IgD-negative memory B cell (primary cell): Measurements from ENCODE around the gene MAGEC2. TPM values are rescaled to one million over a fixed set of nuclear protein-coding genes. Genes with fewer than 3 reads are reported as not detected.

Experiments used
- H3K27ac Mint-ChIP-seq, 3 donors: one replicate each; pipeline ENCODE4 v1.8.0; 2020 to 2022; ENCODE audit warnings: mild to moderate bottlenecking in 3 of 3, mixed read lengths in 3 of 3, moderate library complexity in 1 of 3
- H3K27me3 Mint-ChIP-seq: one replicate; pipeline ENCODE4 v1.8.0; 2021; ENCODE audit warnings: mixed read lengths
- H3K36me3 Mint-ChIP-seq: one replicate; pipeline ENCODE4 v1.8.0; 2020; ENCODE audit warnings: mild to moderate bottlenecking, mixed read lengths
- H3K4me1 Mint-ChIP-seq, 3 donors: one replicate each; pipeline ENCODE4 v1.8.0; 2020 to 2022; ENCODE audit warnings: mixed read lengths in 3 of 3, mild to moderate bottlenecking in 1 of 3
- H3K4me3 Mint-ChIP-seq, 4 donors: one replicate each; pipeline ENCODE4 v1.8.0; 2020 to 2022; ENCODE audit warnings: mild to moderate bottlenecking in 4 of 4, mixed read lengths in 4 of 4, moderate library complexity in 3 of 4
- H3K9me3 Mint-ChIP-seq, 3 donors: one replicate each; pipeline ENCODE4 v1.8.0; 2020 to 2021; ENCODE audit warnings: mixed read lengths in 3 of 3, mild to moderate bottlenecking in 1 of 3
- polyA plus RNA-seq: library from polyadenylated mRNA; unstranded; fragments of 300-500 nt; fragmentation: Illumina TruSeq; gene quantifications from one replicate; pipeline ENCODE4 v1.2.3, GENCODE V29; 2021

The MAGEC2 gene, protein sequence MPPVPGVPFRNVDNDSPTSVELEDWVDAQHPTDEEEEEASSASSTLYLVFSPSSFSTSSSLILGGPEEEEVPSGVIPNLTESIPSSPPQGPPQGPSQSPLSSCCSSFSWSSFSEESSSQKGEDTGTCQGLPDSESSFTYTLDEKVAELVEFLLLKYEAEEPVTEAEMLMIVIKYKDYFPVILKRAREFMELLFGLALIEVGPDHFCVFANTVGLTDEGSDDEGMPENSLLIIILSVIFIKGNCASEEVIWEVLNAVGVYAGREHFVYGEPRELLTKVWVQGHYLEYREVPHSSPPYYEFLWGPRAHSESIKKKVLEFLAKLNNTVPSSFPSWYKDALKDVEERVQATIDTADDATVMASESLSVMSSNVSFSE
- polyA plus RNA-seq, result not detected

GRCh38 chrX:142204522-142205433 is at the start of gene MAGEC2:
Gene MAGEC2, minus strand, starts transcription at chrX:142205290. Its CDS starts 1,303 bp downstream, at chrX:142203987.
- no peaks in the 10 kb centered on the region for H3K27me3 Mint-ChIP-seq
- H3K4me3 Mint-ChIP-seq, result no peak within 1 kb of the TSS
- no peak within 1 kb of the TSS for H3K27ac Mint-ChIP-seq
- no peaks in the 10 kb centered on the region for H3K36me3 Mint-ChIP-seq
- peaks cover 0 to 1% (median 0%) of the 10 kb centered on the region in 3 donors for H3K9me3 Mint-ChIP-seq
- H3K4me1 Mint-ChIP-seq, result no peaks in the 10 kb centered on the region

GRCh38 chrX:142251680-142252079 is 46.6 kb upstream of the MAGEC2 start:
- Mint-ChIP-seq H3K27ac (no peak overlapping the region), H3K4me1 (no peaks in the 10 kb centered on the region), H3K9me3 (peaks cover 2 to 5% (median 3%) of the 10 kb centered on the region in 3 donors), H3K36me3 (no peaks in the 10 kb centered on the region), H3K27me3 (no peaks in the 10 kb centered on the region), H3K4me3 (no peak overlapping the region)

GRCh38 chrX:142251202-142251601 is 46.1 kb upstream of the MAGEC2 start:
- H3K4me1 Mint-ChIP-seq, result no peaks in the 10 kb centered on the region

DNA sequence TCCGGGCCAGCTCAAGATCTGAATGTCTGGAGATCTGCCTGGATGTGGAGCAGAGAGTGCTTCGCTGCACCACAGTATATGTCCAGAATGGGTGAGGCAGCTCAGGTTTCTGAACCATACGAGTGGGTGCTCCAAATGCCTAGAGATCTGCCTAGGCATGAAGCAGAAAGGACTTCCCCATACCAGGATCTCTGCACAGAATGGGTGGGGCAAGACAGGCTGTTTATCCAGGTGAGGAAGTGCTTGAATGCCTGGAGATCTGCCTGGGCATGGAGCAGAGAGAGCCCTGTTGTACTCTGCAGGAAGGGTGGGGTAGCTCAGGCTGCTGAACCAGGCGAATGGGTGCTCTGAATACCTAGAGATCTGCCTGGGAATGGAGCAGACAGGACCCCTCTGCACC is 45.4 kb upstream of the MAGEC2 start:
- Mint-ChIP-seq H3K9me3 (peaks cover 2 to 6% (median 3%) of the 10 kb centered on the region in 3 donors), H3K4me1 (no peaks in the 10 kb centered on the region), H3K27me3 (no peaks in the 10 kb centered on the region), H3K27ac (no peak overlapping the region), H3K4me3 (no peak overlapping the region), H3K36me3 (no peaks in the 10 kb centered on the region)

More at GRCh38 chrX:142251202-142251601, 46.1 kb upstream of the MAGEC2 start:
- no peak overlapping the region for H3K4me3 Mint-ChIP-seq
- H3K9me3 Mint-ChIP-seq, result peaks cover 2 to 5% (median 3%) of the 10 kb centered on the region in 3 donors
- H3K27me3 Mint-ChIP-seq, result no peaks in the 10 kb centered on the region
- H3K36me3 Mint-ChIP-seq, result no peaks in the 10 kb centered on the region
- H3K27ac Mint-ChIP-seq, result no peak overlapping the region

DNA sequence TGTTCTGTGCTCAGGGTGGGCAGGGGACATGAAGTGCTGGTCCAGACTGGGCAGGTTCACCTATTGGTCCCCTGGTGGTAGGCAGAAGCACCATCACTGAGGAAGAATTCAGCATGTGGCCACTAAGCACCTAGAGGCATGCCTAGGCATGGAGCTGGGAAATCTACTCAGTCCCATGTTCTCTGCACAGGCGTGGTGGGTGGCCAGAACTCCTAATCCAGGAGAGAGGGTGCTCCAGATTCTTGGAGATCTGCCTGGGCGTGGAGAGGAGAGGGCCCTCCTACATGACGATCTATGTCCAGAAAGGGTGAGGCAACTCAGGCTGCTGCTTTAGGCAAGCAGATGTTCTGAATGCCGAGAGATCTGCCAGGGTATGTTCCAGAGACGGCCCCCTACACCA is 44.6 kb upstream of the MAGEC2 start:
- peaks cover 2 to 6% (median 3%) of the 10 kb centered on the region in 3 donors for H3K9me3 Mint-ChIP-seq
- no peak overlapping the region for H3K27ac Mint-ChIP-seq
- H3K4me3 Mint-ChIP-seq, result no peak overlapping the region
- no peaks in the 10 kb centered on the region for H3K4me1 Mint-ChIP-seq
- no peaks in the 10 kb centered on the region for H3K27me3 Mint-ChIP-seq
- no peaks in the 10 kb centered on the region for H3K36me3 Mint-ChIP-seq

- Mint-ChIP-seq H3K27me3 (no peaks in the 10 kb centered on the region), H3K36me3 (no peaks in the 10 kb centered on the region), H3K27ac (no peak overlapping the region), H3K4me3 (no peak overlapping the region), H3K4me1 (no peaks in the 10 kb centered on the region), H3K9me3 (peaks cover 0 to 4% (median 3%) of the 10 kb centered on the region in 3 donors)
Measured at GRCh38 chrX:142244568-142244967, 39.5 kb upstream of the MAGEC2 start.

DNA sequence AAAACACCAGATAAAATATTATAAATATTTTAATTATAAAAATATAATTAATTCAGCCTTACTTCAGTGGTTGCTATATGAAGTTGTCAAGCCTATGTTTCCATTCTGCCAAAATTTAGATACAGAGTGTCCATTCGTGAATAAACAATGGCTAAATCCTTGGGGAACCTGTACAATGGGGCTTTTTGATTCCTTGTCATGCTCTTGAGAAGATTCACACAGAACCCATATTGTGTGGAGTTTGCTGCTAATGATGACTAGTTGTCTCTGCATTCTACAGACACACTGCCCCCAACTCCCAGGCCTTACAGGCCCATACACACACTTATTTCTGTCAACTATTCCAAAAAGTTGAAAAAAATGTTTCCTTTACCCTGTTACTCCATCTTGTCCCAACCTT is 33.4 kb upstream of the MAGEC2 start:
- no peak overlapping the region for H3K4me3 Mint-ChIP-seq
- H3K9me3 Mint-ChIP-seq, result peaks cover 3 to 7% (median 4%) of the 10 kb centered on the region in 3 donors
- H3K27ac Mint-ChIP-seq, result no peak overlapping the region
- no peaks in the 10 kb centered on the region for H3K36me3 Mint-ChIP-seq
- no peaks in the 10 kb centered on the region for H3K27me3 Mint-ChIP-seq
- H3K4me1 Mint-ChIP-seq, result no peaks in the 10 kb centered on the region

DNA sequence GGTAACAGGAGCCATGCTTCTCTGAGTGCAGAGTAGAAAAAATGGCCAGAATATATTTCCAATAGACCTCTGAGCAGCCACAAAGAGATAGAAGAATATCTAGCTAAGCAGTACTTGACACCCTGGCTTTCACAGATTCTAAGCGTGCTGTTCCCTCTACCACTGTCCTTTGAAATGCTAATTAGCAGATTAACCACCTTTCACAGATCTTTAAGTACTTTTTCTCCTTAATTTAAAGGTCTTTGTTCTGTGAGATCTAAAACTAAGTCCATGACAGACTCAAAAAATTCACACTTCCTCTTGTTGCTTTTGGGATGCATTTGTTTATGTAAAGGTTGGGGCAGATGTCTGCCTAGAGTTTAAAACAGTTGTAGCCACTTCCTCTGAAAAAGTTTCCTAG is 28.3 kb upstream of the MAGEC2 start:
- Mint-ChIP-seq H3K9me3 (peaks cover 3 to 7% (median 4%) of the 10 kb centered on the region in 3 donors), H3K4me1 (no peaks in the 10 kb centered on the region), H3K27ac (no peak overlapping the region), H3K27me3 (no peaks in the 10 kb centered on the region), H3K4me3 (no peak overlapping the region), H3K36me3 (no peaks in the 10 kb centered on the region)

DNA sequence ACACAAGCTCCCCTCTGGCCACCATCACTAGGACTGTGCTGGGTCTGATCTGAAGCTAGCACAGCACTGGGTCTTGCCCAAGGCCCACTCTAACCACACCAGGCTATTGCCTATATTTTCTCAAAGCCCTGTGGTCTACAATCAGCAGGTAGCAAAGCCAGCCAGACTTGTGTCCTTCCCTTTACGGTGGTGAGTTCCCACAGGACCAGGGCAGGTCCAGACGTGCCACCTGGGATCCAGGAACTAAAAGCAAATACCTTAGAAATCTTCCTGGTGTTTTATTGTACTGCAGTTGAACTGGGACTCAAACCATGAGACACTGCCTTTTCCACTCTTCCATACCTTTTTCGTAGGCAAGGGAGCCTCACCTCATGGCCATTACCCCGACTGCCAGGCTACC is 9.0 kb upstream of the MAGEC2 start:
- Mint-ChIP-seq H3K9me3 (peaks cover 0 to 4% (median 3%) of the 10 kb centered on the region in 3 donors), H3K27ac (no peak overlapping the region), H3K4me1 (no peaks in the 10 kb centered on the region), H3K27me3 (no peaks in the 10 kb centered on the region), H3K36me3 (no peaks in the 10 kb centered on the region), H3K4me3 (no peak overlapping the region)

DNA sequence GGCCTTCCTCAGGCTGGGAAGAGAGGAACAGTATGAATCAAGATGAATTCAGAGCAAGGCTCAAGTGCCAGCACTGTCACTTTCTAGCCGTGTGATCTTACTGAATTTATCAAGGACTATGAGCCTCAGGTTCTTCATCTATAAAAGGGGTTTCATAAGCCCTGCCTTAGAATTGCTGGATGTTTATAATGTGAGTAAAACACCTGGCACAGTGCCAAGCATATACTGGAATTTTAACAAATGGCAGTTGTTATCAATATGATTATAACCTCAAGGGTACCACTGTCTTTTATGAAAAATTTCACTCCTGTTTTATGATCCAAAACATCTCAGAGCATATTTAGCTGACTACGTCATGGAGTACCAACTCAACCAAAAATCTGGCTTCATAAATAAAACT is 4.0 kb downstream of the MAGEC2 start:
- H3K27me3 Mint-ChIP-seq, result no peaks in the 10 kb centered on the region
- H3K4me1 Mint-ChIP-seq, result peaks cover 0 to 2% (median 0%) of the 10 kb centered on the region in 3 donors
- no peak overlapping the region for H3K27ac Mint-ChIP-seq
- no peak overlapping the region for H3K4me3 Mint-ChIP-seq
- H3K36me3 Mint-ChIP-seq, result no peaks in the 10 kb centered on the region
- peaks cover 0 to 8% (median 2%) of the 10 kb centered on the region in 3 donors for H3K9me3 Mint-ChIP-seq

DNA sequence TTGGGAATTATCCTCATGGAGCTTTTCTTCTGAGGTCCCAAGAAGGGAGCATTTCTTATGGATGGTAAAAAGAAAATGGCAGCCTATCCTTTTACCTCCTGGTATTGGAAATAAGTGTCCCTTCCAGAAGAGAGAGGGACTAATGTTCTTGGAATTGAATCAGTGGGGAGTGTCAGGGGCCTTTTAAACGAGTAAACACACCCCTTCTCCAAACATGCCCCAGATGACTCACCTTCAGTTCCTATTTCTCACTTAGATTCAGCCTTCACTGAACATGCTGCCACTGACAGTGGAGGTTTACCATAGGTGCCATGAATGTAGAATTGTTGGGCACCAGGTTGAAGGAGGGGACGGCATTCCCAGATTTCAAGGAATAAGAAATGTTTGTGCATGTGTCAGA is 19.0 kb downstream of the MAGEC2 start:
- Mint-ChIP-seq H3K36me3 (no peaks in the 10 kb centered on the region), H3K4me1 (no peaks in the 10 kb centered on the region), H3K9me3 (peaks cover 0 to 5% (median 5%) of the 10 kb centered on the region in 3 donors), H3K27ac (no peak overlapping the region), H3K27me3 (no peaks in the 10 kb centered on the region), H3K4me3 (no peak overlapping the region)

DNA sequence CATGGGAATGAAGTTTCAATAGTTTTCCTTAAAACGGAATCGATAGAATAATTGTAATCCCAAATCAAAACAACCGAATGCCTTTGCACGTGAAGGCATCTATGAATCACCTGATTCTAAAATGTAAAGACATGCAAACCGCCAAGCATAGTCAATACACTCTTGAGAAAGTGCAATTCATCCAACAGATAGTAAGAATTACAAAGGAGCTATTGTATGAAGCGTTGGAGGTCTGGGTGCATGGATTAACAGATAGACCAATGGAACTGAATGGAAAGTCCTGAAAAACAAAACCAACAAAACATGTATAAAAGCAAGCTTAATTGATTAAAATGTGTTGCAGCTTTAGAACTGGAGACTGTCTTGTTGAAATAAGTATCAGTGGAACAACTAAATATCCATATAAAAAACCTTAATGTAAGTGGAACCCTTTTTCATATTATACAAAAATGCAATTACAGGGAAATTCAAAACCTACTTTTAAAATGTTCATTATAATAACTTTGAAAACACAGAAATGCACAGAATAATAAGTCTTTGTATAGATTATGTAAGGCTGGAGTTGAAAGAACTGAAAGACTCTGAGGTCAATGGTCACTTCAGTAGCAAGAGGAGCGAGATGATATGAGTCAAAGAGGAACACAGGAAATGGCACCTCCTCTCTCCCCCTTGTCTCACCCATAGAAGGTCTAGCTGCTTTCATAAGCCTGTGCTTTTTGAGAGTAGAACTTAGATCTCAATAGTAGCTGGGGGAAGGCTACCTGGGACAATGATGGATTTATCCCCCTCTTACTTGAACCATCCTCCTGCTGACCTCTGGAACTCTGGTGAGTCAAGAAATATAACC is 20.1 kb downstream of the MAGEC2 start:
- H3K36me3 Mint-ChIP-seq, result no peaks in the 10 kb centered on the region
- H3K27ac Mint-ChIP-seq, result no peak overlapping the region
- peaks cover 0 to 7% (median 6%) of the 10 kb centered on the region in 3 donors for H3K9me3 Mint-ChIP-seq
- H3K4me1 Mint-ChIP-seq, result no peaks in the 10 kb centered on the region
- H3K27me3 Mint-ChIP-seq, result no peaks in the 10 kb centered on the region
- no peak overlapping the region for H3K4me3 Mint-ChIP-seq

DNA sequence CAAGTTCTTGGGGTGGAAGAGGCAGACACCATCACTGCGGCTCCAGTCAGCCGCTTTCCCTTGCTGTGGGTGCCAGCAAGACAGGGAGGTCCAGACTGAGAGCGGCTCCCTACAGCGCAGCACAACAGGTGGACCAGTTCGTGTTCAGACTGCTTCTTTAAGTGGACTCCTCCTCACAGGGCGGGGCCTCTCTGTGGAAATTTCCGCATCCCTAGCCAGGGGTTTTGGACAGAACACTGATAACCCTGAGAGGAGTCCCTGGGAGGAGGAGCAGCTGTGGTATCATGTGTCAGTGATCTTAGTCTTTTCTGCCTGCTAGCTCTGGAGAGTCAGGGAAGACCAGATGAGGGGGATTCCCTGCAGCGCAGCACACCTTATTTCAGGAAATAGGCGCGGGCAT is 48.5 kb downstream of the MAGEC2 start:
- H3K27me3 Mint-ChIP-seq, result no peaks in the 10 kb centered on the region

More for the DNA sequence above, 48.5 kb downstream of the MAGEC2 start:
- no peaks in the 10 kb centered on the region for H3K36me3 Mint-ChIP-seq
- no peak overlapping the region for H3K27ac Mint-ChIP-seq
- peaks cover 0 to 2% (median 1%) of the 10 kb centered on the region in 3 donors for H3K9me3 Mint-ChIP-seq
- no peak overlapping the region for H3K4me3 Mint-ChIP-seq
- no peaks in the 10 kb centered on the region for H3K4me1 Mint-ChIP-seq
